Measurements from ENCODE around the gene RCOR1. TPM values are rescaled to one million over a fixed set of nuclear protein-coding genes. Genes with fewer than 3 reads are reported as not detected.

RCOR1 gene
- total and polyA plus RNA-seq, 2 of the 8 experiments (the other 6 are each of a cell fraction or from before 2014, with no cell fraction given), result 12.3 to 26.3 TPM

- TF ChIP-seq FOSL1 (IDR thresholded peaks at IDR 0.05; ENCODE audit: insufficient read depth, low read depth, low read length), result no peak
- TF ChIP-seq JUN (IDR thresholded peaks at IDR 0.05; ENCODE audit: low read depth, low read length), result no peak
- TF ChIP-seq HDAC6 (IDR thresholded peaks at IDR 0.05; ENCODE audit: low read depth, low read length), result no peak
- TF ChIP-seq SRF (IDR thresholded peaks at IDR 0.05; ENCODE audit: low read depth, low read length), result no peak
- no peak for TF ChIP-seq JUND (IDR thresholded peaks at IDR 0.05; ENCODE audit: low read length)
- TF ChIP-seq POLR2A (IDR thresholded peaks at IDR 0.05; ENCODE audit: control extremely low read depth in 1 of 2, low read depth in 2 of 2, low read length in 2 of 2), result no peak
- no peak for TF ChIP-seq NANOG (IDR thresholded peaks at IDR 0.05; ENCODE audit: insufficient read depth, low read depth, low read length, poor library complexity, severe bottlenecking)
These were observed 107.1 kb downstream of the RCOR1 start (continued) for GRCh38 chr14:102699416-102700110.
